Effector memory CD4-positive, alpha-beta T cell (primary cell): ENCODE data around the gene HLTF.
"Not testable (repeated sequence)": the region's sequence is repeated elsewhere in the genome, so short reads cannot be mapped to it uniquely, and the experiment has no call there.

Source experiments
- DNase-seq, 3 donors: peaks; one replicate each; pipeline ENCODE4 v3.0.0-alpha.2; 2020
- H3K27ac ChIP-seq: 2 replicates; pipeline ENCODE4 v1.7.0; 2013; ENCODE audit warnings: mild to moderate bottlenecking, low read length, moderate library complexity; ENCODE audit not compliant: insufficient read depth, poor library complexity, severe bottlenecking
- H3K27me3 ChIP-seq: replicated peaks from 2 replicates; pipeline ENCODE4 v1.7.0; 2013; ENCODE audit warnings: mild to moderate bottlenecking, low read length; ENCODE audit not compliant: insufficient read depth, control insufficient read depth, poor library complexity, severe bottlenecking
- H3K36me3 ChIP-seq: 2 replicates; pipeline ENCODE4 v1.7.0; 2013; ENCODE audit warnings: mild to moderate bottlenecking, low read length, moderate library complexity; ENCODE audit not compliant: control insufficient read depth, insufficient read depth
- H3K4me1 ChIP-seq: 2 replicates; pipeline ENCODE4 v1.7.0; 2013; ENCODE audit warnings: low read length, mild to moderate bottlenecking; ENCODE audit not compliant: control insufficient read depth, insufficient read depth, poor library complexity, severe bottlenecking
- H3K4me3 ChIP-seq: 2 replicates; pipeline ENCODE4 v1.7.0; 2013; ENCODE audit warnings: low read length, low read depth, mild to moderate bottlenecking; ENCODE audit not compliant: insufficient read depth, poor library complexity, severe bottlenecking
- H3K9me3 ChIP-seq: 2 replicates; pipeline ENCODE4 v1.7.0; 2013; ENCODE audit warnings: mild to moderate bottlenecking, low read length, moderate library complexity; ENCODE audit not compliant: control insufficient read depth

HLTF gene

GRCh38 chr3:148997623-148998022 lies 88.7 kb downstream of the HLTF start:
- no peaks in the 10 kb centered on the region for H3K27me3 ChIP-seq
- DNase-seq = no peak
- no peak overlapping the region for H3K27ac ChIP-seq
- H3K9me3 ChIP-seq = no peaks in the 10 kb centered on the region
- no peak overlapping the region for H3K4me3 ChIP-seq
- peaks cover 7% of the 10 kb centered on the region for H3K36me3 ChIP-seq
- peaks cover 6% of the 10 kb centered on the region for H3K4me1 ChIP-seq

GRCh38 chr3:148992635-148993255 lies 93.6 kb downstream of the HLTF start:
- peaks cover 17% of the 10 kb centered on the region for H3K4me1 ChIP-seq
- peak overlapping the region; percentile 74 for H3K27ac ChIP-seq
- no peak overlapping the region for H3K4me3 ChIP-seq
- no peaks in the 10 kb centered on the region for H3K9me3 ChIP-seq
- H3K27me3 ChIP-seq = no peaks in the 10 kb centered on the region
- H3K36me3 ChIP-seq = no peaks in the 10 kb centered on the region
- DNase-seq = no peak

- H3K27ac ChIP-seq = peak overlapping the region; percentile 74
- no peaks in the 10 kb centered on the region for H3K9me3 ChIP-seq
- H3K4me1 ChIP-seq = peaks cover 17% of the 10 kb centered on the region
- H3K4me3 ChIP-seq = peak overlapping the region; percentile 83
- H3K27me3 ChIP-seq = no peaks in the 10 kb centered on the region
- no peaks in the 10 kb centered on the region for H3K36me3 ChIP-seq
- no peak for DNase-seq
Observed at GRCh38 chr3:148992027-148992634, 94.2 kb downstream of the HLTF start.

GRCh38 chr3:148991219-148992026 lies 94.9 kb downstream of the HLTF start, which contains the start of gene GYG1:
GYG1 (plus strand) TSS chr3:148991540; CDS start chr3:148991641, 101 bp downstream.
- Histone ChIP-seq H3K27me3 (no peaks in the 10 kb centered on the region), H3K27ac (peak within 1 kb of the TSS; percentile 74), H3K4me1 (peaks cover 17% of the 10 kb centered on the region), H3K9me3 (no peaks in the 10 kb centered on the region), H3K4me3 (peak within 1 kb of the TSS; percentile 83), H3K36me3 (no peaks in the 10 kb centered on the region)
- peak; percentile 72 to 82 (median 75) for DNase-seq

GRCh38 chr3:148990236-148990635 lies 96.1 kb downstream of the HLTF start:
- Histone ChIP-seq H3K9me3 (no peaks in the 10 kb centered on the region), H3K36me3 (no peaks in the 10 kb centered on the region), H3K4me1 (peaks cover 17% of the 10 kb centered on the region), H3K27me3 (no peaks in the 10 kb centered on the region), H3K4me3 (no peak overlapping the region), H3K27ac (no peak overlapping the region)
- DNase-seq = no peak

- H3K4me1 ChIP-seq = peaks cover 11% of the 10 kb centered on the region
Observed at GRCh38 chr3:148987551-148987950, 98.8 kb downstream of the HLTF start.

GRCh38 chr3:148981273-148981672 lies 105.1 kb downstream of the HLTF start:
- Histone ChIP-seq H3K9me3 (no peaks in the 10 kb centered on the region), H3K4me1 (no peaks in the 10 kb centered on the region), H3K36me3 (no peaks in the 10 kb centered on the region), H3K4me3 (no peak overlapping the region), H3K27ac (no peak overlapping the region), H3K27me3 (no peaks in the 10 kb centered on the region)
- no peak for DNase-seq

More at GRCh38 chr3:148987551-148987950, 98.8 kb downstream of the HLTF start:
- not testable (repeated sequence) for H3K27me3 ChIP-seq, H3K27ac ChIP-seq, H3K9me3 ChIP-seq, DNase-seq, H3K4me3 ChIP-seq, H3K36me3 ChIP-seq
